C4-2B (cell line): ENCODE results near the gene RGS7.

Source experiments
- ZFX ChIP-seq: fragments of 450-650 bp; IDR thresholded peaks from 2 replicates; pipeline ENCODE4 v1.6.1; 2017
- TF ChIP-seq, protein P1 (sequence below): fragments of 450-650 bp; conservative IDR thresholded peaks from 2 replicates; pipeline ENCODE4 v1.5.1; 2017; ENCODE audit warnings: mild to moderate bottlenecking

DNA sequence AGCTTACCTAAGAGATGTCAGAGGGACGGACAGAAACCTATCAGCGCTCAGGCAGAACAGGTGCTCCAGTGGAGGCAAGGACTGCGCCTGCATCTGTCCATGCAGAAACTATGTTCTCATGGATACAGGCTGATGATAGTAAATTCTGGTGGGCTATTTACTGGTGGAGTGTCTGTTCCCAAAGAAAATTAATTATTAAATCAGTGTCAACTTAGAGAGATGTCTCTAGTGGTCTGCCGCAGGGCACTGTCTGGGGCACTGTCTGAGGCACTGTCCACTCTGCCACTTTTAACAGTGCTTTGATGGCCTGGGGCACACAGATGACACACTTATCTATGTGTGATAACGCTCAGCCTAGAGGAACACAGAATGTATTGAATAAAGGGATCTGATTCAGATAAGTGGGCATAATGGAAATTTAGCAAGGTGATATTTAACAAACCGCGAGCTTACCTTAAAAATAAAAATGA is 148.1 kb downstream of the RGS7 start:
- TF ChIP-seq, protein P1, sequence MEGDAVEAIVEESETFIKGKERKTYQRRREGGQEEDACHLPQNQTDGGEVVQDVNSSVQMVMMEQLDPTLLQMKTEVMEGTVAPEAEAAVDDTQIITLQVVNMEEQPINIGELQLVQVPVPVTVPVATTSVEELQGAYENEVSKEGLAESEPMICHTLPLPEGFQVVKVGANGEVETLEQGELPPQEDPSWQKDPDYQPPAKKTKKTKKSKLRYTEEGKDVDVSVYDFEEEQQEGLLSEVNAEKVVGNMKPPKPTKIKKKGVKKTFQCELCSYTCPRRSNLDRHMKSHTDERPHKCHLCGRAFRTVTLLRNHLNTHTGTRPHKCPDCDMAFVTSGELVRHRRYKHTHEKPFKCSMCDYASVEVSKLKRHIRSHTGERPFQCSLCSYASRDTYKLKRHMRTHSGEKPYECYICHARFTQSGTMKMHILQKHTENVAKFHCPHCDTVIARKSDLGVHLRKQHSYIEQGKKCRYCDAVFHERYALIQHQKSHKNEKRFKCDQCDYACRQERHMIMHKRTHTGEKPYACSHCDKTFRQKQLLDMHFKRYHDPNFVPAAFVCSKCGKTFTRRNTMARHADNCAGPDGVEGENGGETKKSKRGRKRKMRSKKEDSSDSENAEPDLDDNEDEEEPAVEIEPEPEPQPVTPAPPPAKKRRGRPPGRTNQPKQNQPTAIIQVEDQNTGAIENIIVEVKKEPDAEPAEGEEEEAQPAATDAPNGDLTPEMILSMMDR, result no peak
- TF ChIP-seq ZFX, result no peak
